ENCODE measurements around the gene SLC25A53. TPM values are rescaled to one million over a fixed set of nuclear protein-coding genes. Genes with fewer than 3 reads are reported as not detected.

Gene SLC25A53
- total and polyA plus RNA-seq, 2 of the 13 experiments (the other 11 are each of a cell fraction or from before 2014, with no cell fraction given): 3.4 to 4.5 TPM

DNA sequence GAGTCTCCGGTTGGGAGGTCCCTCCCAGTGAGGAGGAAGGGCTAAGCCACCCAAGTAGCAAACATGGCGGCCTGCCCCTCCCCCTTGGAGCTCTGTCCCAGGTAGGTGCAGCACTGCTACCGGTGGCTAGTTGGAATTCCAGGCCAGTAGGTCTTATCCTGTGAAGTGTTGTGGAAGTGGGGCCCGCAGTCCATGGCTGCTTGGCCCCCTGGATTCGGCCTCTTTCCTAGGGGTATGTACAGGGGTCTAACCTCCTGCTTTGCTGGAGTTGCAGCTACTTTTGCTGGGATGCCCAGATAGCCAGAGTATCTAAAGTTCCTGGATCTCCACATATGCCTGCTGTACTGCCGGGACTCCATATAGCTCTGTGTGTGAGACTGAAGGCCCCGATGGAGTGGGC is 70.9 kb downstream of the SLC25A53 start:
- FAIRE-seq: no peak
- no TSS peak for BruUV-seq (replicated peaks)
- H3K9me3 ChIP-seq (ENCODE audit: low read length): no peaks in the 10 kb centered on the region
- no CpG with 5 or more reads among the region's 7 CpGs for WGBS (ENCODE audit: low lambda C conversion rate)
- intact Hi-C loops (cut with micrococcal nuclease; ENCODE audit: unreplicated experiment) (no loop called here), in situ Hi-C loops (cut with HindIII; ENCODE audit: extremely low pct_ligation_motif_present, low pct_unique_long_range_greater_than_20kb) (no loop called here)
- POLR2A ChIA-PET: no interaction called here
- no peak overlapping the region for H3K4me3 ChIP-seq (replicated peaks in 1 of 3; ENCODE audit: insufficient read depth in 1 of 3, low read depth in 2 of 3, low read length in 3 of 3)
- no peak overlapping the region for H3K9ac ChIP-seq (ENCODE audit: insufficient read depth, low read depth, low read length)
- no peak for ATAC-seq
- no peaks in the 10 kb centered on the region for H3K36me3 ChIP-seq (replicated peaks in 1 of 2; ENCODE audit: control insufficient read depth in 1 of 2, insufficient read depth in 2 of 2, low read length in 2 of 2)
- H4K20me1 ChIP-seq (ENCODE audit: insufficient read depth, low read length): no peaks in the 10 kb centered on the region
- H3K79me2 ChIP-seq (ENCODE audit: insufficient read depth, low read length): no peaks in the 10 kb centered on the region
- DNase-seq (ENCODE audit: low spot score): no peak
- no peak overlapping the region for H3K4me2 ChIP-seq (ENCODE audit: low read depth, low read length)
- H2AFZ ChIP-seq (ENCODE audit: low read length): no peak overlapping the region
- H3K4me1 ChIP-seq (ENCODE audit: insufficient read depth, low read length): no peaks in the 10 kb centered on the region
- no peaks in the 10 kb centered on the region for H3K27me3 ChIP-seq (ENCODE audit: control insufficient read depth in 1 of 2, insufficient read depth in 2 of 2, low read length in 2 of 2)
- TF ChIP-seq, protein P1, sequence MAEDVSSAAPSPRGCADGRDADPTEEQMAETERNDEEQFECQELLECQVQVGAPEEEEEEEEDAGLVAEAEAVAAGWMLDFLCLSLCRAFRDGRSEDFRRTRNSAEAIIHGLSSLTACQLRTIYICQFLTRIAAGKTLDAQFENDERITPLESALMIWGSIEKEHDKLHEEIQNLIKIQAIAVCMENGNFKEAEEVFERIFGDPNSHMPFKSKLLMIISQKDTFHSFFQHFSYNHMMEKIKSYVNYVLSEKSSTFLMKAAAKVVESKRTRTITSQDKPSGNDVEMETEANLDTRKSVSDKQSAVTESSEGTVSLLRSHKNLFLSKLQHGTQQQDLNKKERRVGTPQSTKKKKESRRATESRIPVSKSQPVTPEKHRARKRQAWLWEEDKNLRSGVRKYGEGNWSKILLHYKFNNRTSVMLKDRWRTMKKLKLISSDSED (CRISPR knock-in tag; IDR thresholded peaks at IDR 0.05): no peak
- TF ChIP-seq ZNF260 (CRISPR knock-in tag; IDR thresholded peaks at IDR 0.05; ENCODE audit: borderline replicate concordance, low read depth): no peak
- no peak for TF ChIP-seq ZNF12 (CRISPR knock-in tag; IDR thresholded peaks at IDR 0.05)
- TF ChIP-seq, protein P2, sequence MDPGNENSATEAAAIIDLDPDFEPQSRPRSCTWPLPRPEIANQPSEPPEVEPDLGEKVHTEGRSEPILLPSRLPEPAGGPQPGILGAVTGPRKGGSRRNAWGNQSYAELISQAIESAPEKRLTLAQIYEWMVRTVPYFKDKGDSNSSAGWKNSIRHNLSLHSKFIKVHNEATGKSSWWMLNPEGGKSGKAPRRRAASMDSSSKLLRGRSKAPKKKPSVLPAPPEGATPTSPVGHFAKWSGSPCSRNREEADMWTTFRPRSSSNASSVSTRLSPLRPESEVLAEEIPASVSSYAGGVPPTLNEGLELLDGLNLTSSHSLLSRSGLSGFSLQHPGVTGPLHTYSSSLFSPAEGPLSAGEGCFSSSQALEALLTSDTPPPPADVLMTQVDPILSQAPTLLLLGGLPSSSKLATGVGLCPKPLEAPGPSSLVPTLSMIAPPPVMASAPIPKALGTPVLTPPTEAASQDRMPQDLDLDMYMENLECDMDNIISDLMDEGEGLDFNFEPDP (CRISPR knock-in tag; conservative IDR thresholded peaks at IDR 0.05): no peak
- no peak for TF ChIP-seq SAP130 (CRISPR knock-in tag; IDR thresholded peaks at IDR 0.05; ENCODE audit: low read depth)
- TF ChIP-seq, protein P3, sequence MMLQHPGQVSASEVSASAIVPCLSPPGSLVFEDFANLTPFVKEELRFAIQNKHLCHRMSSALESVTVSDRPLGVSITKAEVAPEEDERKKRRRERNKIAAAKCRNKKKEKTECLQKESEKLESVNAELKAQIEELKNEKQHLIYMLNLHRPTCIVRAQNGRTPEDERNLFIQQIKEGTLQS (CRISPR knock-in tag; IDR thresholded peaks at IDR 0.05): no peak
- TF ChIP-seq ZNF143 (CRISPR knock-in tag; IDR thresholded peaks at IDR 0.05): no peak
- no peak for TF ChIP-seq ZNF709 (CRISPR knock-in tag; IDR thresholded peaks at IDR 0.05)
- no peak for TF ChIP-seq CC2D1A (CRISPR knock-in tag; IDR thresholded peaks at IDR 0.05)
- TF ChIP-seq ZNF550 (CRISPR knock-in tag; IDR thresholded peaks at IDR 0.05; ENCODE audit: borderline replicate concordance): no peak
- TF ChIP-seq, protein P4, sequence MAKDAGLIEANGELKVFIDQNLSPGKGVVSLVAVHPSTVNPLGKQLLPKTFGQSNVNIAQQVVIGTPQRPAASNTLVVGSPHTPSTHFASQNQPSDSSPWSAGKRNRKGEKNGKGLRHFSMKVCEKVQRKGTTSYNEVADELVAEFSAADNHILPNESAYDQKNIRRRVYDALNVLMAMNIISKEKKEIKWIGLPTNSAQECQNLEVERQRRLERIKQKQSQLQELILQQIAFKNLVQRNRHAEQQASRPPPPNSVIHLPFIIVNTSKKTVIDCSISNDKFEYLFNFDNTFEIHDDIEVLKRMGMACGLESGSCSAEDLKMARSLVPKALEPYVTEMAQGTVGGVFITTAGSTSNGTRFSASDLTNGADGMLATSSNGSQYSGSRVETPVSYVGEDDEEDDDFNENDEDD (CRISPR knock-in tag; IDR thresholded peaks at IDR 0.05; ENCODE audit: borderline replicate concordance): no peak
- no peak for TF ChIP-seq SMAD3 (CRISPR knock-in tag; IDR thresholded peaks at IDR 0.05)
- TF ChIP-seq ARNTL (CRISPR knock-in tag; IDR thresholded peaks at IDR 0.05): no peak
- no peak for TF ChIP-seq ZNF564 (CRISPR knock-in tag; IDR thresholded peaks at IDR 0.05)
- TF ChIP-seq ZNF441 (CRISPR knock-in tag; IDR thresholded peaks at IDR 0.05; ENCODE audit: borderline replicate concordance): no peak
- no peak overlapping the region for H3K27ac ChIP-seq (ENCODE audit: extremely low read length, insufficient read depth, low read length)
- CTCF ChIA-PET (ENCODE audit: low intra/inter-chr PET ratio, low total read pairs): no interaction called here
